Vagina (tissue), 2 donors: Measurements from ENCODE around the gene SLC7A11. TPM values are rescaled to one million over a fixed set of nuclear protein-coding genes. Genes with fewer than 3 reads are reported as not detected.

Experiments used
- DNase-seq, 2 donors: peaks; one replicate each; pipeline ENCODE4 v3.0.0-alpha.2; 2017; ENCODE audit errors: extremely low spot score in 2 of 2
- H3K27ac ChIP-seq: fragments of 200-600 bp; sonication (generic); one replicate; pipeline ENCODE4 v1.5.1; 2019
- H3K27me3 ChIP-seq: fragments of 200-600 bp; sonication (generic); one replicate; pipeline ENCODE4 v1.5.1; 2019
- H3K36me3 ChIP-seq, 2 donors: fragments of 200-600 bp; sonication (generic); one replicate each; pipeline ENCODE4 v1.5.1; 2017 to 2019
- H3K4me1 ChIP-seq: fragments of 200-600 bp; sonication (generic); one replicate; pipeline ENCODE4 v1.5.1; 2019
- H3K4me3 ChIP-seq, 2 donors: fragments of 200-600 bp; sonication (generic); 1 replicate in 1 of 2; 2 replicates in 1 of 2; pipeline ENCODE4 v1.5.1; 2016 to 2019
- H3K9me3 ChIP-seq: fragments of 200-600 bp; sonication (generic); one replicate; pipeline ENCODE4 v1.5.1; 2019
- POLR2A ChIP-seq, 2 donors: fragments of 450-650 bp; IDR thresholded peaks; one replicate each; pipeline ENCODE4 v1.6.1; 2017; ENCODE audit warnings: antibody characterized with exemption in 2 of 2, mild to moderate bottlenecking in 2 of 2, moderate library complexity in 2 of 2
- POLR2AphosphoS5 ChIP-seq, 2 donors: sonication (generic); formaldehyde crosslinking; IDR thresholded peaks; one replicate each; pipeline ENCODE4 v1.9.0; 2017; ENCODE audit warnings: antibody characterized with exemption in 2 of 2, mild to moderate bottlenecking in 2 of 2, low read depth in 1 of 2; ENCODE audit not compliant: insufficient read depth in 1 of 2
- intact Hi-C: fragments of 100-400 bp; cut with DNase I; formaldehyde crosslinking; loops from one replicate; pipeline ENCODE4 v1.15.1; 2023
- total RNA-seq: library from RNA; depleted of rRNA; stranded (reverse); fragments of >200 nt; gene quantifications from one replicate; pipeline ENCODE4 v1.2.3, GENCODE V29; 2016
- TF ChIP-seq, protein P1 (sequence below), 3 experiments: fragments of 450-650 bp in 2 of 3; fragments of 200-600 bp in 1 of 3; sonication (generic) in 1 of 3; IDR thresholded peaks; one replicate each; pipeline ENCODE4 v1.5.1; 2017 to 2019; ENCODE audit warnings: antibody characterized with exemption in 3 of 3, mild to moderate bottlenecking in 2 of 3, moderate library complexity in 2 of 3

The SLC7A11 gene
- total RNA-seq, 1 donor from 2014 or later = 1.5 TPM

DNA sequence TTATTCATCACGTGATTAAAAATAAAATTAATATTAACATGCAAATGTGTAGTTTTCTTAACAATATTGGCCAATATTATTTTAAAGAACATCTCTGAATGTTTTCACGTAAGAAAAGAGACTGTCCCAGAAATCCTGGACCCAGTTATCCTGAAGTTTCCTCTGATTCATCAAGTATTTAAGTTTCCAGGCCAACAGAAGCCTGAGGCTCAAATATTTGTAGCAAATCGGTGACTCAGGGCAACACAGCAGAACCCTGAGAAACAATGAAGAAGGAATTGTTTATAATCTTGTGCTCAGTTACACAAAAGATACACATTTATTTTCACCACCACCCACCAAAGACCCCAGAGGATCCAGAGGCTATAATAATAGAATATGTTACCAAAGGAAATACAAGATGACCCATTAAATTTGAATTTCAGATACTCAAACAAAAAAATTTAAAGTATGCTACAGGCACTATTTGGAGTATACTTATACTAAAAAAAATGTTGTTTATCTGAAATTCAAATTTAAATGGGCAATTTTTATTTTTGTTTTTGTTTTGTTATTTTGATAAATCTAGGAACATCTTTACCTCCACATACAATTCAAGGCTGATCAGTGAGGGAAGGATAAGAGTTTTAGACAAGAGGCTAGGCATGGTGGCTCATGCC lies 33.9 kb upstream of the SLC7A11 start:
- H3K27ac ChIP-seq = no peak overlapping the region
- DNase-seq = no peak
- no peaks in the 10 kb centered on the region for H3K9me3 ChIP-seq
- no peak for TF ChIP-seq POLR2AphosphoS5 (IDR thresholded peaks at IDR 0.05; ENCODE audit: insufficient read depth in 1 of 2, low read depth in 1 of 2)
- peaks cover 8% of the 10 kb centered on the region for H3K4me1 ChIP-seq
- no peak overlapping the region for H3K4me3 ChIP-seq
- H3K27me3 ChIP-seq = no peaks in the 10 kb centered on the region
- H3K36me3 ChIP-seq = no peaks in the 10 kb centered on the region
- intact Hi-C loops = no loop called here

DNA sequence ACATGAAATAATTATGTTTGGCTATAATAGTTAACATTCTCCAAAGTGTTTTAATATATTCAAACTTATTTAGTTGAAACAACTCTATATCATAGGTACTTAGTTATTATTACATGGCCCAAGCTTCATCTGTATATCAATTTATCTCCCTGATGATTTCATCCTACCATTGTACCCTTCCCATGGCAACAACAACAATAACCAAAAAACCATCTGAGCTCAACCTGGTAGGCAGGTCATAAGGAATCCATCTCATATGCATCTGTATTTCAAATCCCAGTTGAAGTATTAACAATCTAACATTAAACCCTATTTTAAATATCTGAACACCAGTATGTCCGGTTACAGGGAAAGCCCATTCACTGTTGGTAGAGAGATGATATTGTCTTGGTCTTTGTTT lies 33.1 kb upstream of the SLC7A11 start:
- H3K27me3 ChIP-seq = no peaks in the 10 kb centered on the region
- TF ChIP-seq POLR2AphosphoS5 (IDR thresholded peaks at IDR 0.05; ENCODE audit: insufficient read depth in 1 of 2, low read depth in 1 of 2) (no peak), POLR2A (IDR thresholded peaks at IDR 0.05) (no peak)
- TF ChIP-seq, protein P1, sequence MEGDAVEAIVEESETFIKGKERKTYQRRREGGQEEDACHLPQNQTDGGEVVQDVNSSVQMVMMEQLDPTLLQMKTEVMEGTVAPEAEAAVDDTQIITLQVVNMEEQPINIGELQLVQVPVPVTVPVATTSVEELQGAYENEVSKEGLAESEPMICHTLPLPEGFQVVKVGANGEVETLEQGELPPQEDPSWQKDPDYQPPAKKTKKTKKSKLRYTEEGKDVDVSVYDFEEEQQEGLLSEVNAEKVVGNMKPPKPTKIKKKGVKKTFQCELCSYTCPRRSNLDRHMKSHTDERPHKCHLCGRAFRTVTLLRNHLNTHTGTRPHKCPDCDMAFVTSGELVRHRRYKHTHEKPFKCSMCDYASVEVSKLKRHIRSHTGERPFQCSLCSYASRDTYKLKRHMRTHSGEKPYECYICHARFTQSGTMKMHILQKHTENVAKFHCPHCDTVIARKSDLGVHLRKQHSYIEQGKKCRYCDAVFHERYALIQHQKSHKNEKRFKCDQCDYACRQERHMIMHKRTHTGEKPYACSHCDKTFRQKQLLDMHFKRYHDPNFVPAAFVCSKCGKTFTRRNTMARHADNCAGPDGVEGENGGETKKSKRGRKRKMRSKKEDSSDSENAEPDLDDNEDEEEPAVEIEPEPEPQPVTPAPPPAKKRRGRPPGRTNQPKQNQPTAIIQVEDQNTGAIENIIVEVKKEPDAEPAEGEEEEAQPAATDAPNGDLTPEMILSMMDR (IDR thresholded peaks at IDR 0.05) = no peak
- no peak overlapping the region for H3K4me3 ChIP-seq
- DNase-seq = no peak
- peaks cover 8% of the 10 kb centered on the region for H3K4me1 ChIP-seq
- no peak overlapping the region for H3K27ac ChIP-seq
- H3K9me3 ChIP-seq = no peaks in the 10 kb centered on the region
- intact Hi-C loops = no loop called here
- H3K36me3 ChIP-seq = no peaks in the 10 kb centered on the region

DNA sequence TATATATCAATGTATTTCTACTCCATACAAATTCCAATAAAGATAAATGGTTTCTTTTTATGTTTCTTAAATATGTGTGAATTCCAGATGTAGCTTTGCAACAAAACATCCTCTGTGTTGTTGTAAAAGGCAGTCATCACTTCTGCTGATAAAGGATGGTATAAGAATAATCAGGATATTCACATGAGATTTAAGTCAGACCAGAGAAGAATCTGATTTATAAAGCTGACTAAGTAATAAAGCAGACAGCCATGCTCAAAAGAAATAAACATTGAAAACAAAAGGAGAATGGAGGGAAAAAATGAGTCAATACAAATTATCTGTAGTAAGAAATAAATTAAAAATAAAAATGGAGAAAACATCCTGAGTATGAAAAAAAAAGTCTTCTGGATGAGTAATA lies 27.0 kb upstream of the SLC7A11 start:
- Histone ChIP-seq H3K27me3 (no peaks in the 10 kb centered on the region), H3K27ac (no peak overlapping the region), H3K36me3 (no peaks in the 10 kb centered on the region), H3K9me3 (no peaks in the 10 kb centered on the region), H3K4me1 (no peaks in the 10 kb centered on the region), H3K4me3 (no peak overlapping the region)
- intact Hi-C loops = no loop called here
- TF ChIP-seq POLR2AphosphoS5 (IDR thresholded peaks at IDR 0.05; ENCODE audit: insufficient read depth in 1 of 2, low read depth in 1 of 2) (no peak), POLR2A (IDR thresholded peaks at IDR 0.05) (no peak)
- TF ChIP-seq, protein P1 (IDR thresholded peaks at IDR 0.05) = no peak
- no peak for DNase-seq

DNA sequence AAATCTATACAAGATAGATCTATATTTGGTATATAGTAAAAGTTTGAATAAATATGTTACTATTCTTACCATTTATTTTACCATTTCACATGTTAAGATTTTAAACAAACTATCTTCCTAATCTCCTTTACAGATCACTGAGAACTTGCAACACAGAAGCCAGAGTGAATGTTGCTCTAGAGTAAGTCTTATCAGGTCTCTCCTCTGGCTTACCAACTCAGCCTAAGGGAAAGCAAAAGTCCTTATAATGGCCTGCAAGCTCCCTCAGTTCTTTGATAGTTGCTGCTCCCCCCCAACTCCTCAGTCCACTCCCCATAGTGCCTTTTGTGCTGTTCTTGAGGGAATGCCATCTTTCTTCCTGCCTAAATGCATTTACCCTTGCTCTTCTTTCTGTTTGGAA lies 25.7 kb upstream of the SLC7A11 start:
- H3K27me3 ChIP-seq = no peaks in the 10 kb centered on the region
- H3K27ac ChIP-seq = no peak overlapping the region
- H3K4me3 ChIP-seq = no peak overlapping the region
- no peak for DNase-seq
- intact Hi-C loops = no loop called here
- TF ChIP-seq, protein P1 (IDR thresholded peaks at IDR 0.05) = no peak
- no peak for TF ChIP-seq POLR2AphosphoS5 (IDR thresholded peaks at IDR 0.05; ENCODE audit: insufficient read depth in 1 of 2, low read depth in 1 of 2)
- TF ChIP-seq POLR2A (IDR thresholded peaks at IDR 0.05) = no peak
- no peaks in the 10 kb centered on the region for H3K9me3 ChIP-seq
- no peaks in the 10 kb centered on the region for H3K4me1 ChIP-seq
- no peaks in the 10 kb centered on the region for H3K36me3 ChIP-seq

DNA sequence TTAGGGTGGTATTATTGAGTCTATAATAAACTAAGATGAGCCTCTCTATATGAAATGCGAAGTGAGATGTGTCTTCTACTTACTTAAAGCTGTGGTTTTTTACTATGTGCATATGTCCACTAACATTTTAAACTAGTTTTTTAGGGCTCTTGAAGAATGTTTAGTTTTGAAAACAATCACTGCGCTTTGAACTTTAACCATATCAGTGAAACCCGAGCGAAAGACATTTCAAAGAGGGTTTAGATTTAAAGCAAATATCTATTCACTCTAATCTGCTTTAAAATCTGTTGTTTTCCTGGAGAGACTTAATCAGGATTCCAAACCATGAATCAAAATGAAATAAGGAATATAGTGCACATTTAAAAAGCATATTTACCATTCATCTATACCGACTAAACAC lies 24.8 kb upstream of the SLC7A11 start:
- H3K4me3 ChIP-seq = no peak overlapping the region
- H3K9me3 ChIP-seq = no peaks in the 10 kb centered on the region
- no peak for DNase-seq
- intact Hi-C loops = no loop called here
- H3K27me3 ChIP-seq = no peaks in the 10 kb centered on the region
- TF ChIP-seq POLR2A (IDR thresholded peaks at IDR 0.05) (no peak), POLR2AphosphoS5 (IDR thresholded peaks at IDR 0.05; ENCODE audit: insufficient read depth in 1 of 2, low read depth in 1 of 2) (no peak)
- TF ChIP-seq, protein P1 (IDR thresholded peaks at IDR 0.05) = no peak
- no peaks in the 10 kb centered on the region for H3K4me1 ChIP-seq
- H3K27ac ChIP-seq = no peak overlapping the region
- H3K36me3 ChIP-seq = no peaks in the 10 kb centered on the region
